ENCODE measurements around the gene GGNBP2.

Gene GGNBP2

DNA sequence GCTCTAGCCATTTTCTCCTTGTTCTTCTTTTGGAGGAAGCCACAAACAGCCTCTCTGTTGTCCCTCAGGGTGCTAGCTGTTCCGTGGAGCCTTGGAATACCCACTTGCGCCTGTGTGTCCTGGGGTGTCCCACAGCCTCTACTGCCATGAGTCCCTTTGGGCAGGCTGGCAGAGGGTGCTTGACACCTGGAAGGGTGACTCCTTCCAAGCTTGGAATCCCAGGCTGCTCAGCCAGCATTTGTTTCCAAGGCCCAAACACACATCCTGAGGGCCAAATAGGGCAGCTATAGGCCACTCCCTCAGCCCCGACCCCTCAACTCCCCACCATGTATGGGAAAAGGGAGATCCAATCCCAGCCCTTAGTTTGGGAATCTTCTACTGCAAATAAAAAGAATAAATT, 43.4 kb upstream of the GGNBP2 start:
- H3K4me3 ChIP-seq (ENCODE audit: control insufficient read depth in 1 of 7, extremely low read depth in 1 of 7, insufficient read depth in 4 of 7, low read depth in 2 of 7, low read length in 6 of 7): no peak overlapping the region
- H3K4me1 ChIP-seq (ENCODE audit: control extremely low read depth in 1 of 4, control insufficient read depth in 4 of 4, insufficient read depth in 4 of 4, low read length in 3 of 4): no peaks in the 10 kb centered on the region
- H3K27ac ChIP-seq (ENCODE audit: insufficient read depth in 1 of 2, low read depth in 1 of 2, low read length in 2 of 2, poor library complexity in 1 of 2, severe bottlenecking in 2 of 2): no peak overlapping the region
- H3K9me3 ChIP-seq (ENCODE audit: control extremely low read depth in 1 of 5, control insufficient read depth in 4 of 5, insufficient read depth in 2 of 5, low read depth in 1 of 5, low read length in 4 of 5): no peaks in the 10 kb centered on the region
- DNase-seq: no peak
- no peaks in the 10 kb centered on the region for H3K27me3 ChIP-seq (replicated peaks in 2 of 5; ENCODE audit: control insufficient read depth in 4 of 5, insufficient read depth in 5 of 5, low read length in 4 of 5)
- POLR2A ChIA-PET: no interaction called here
- WGBS (ENCODE audit: insufficient coverage): 100% methylated on average over 2 of the region's 3 CpGs
- CTCF ChIA-PET: no interaction called here
- peaks cover 4 to 81% (median 69%) of the 10 kb centered on the region in 4 experiments for H3K36me3 ChIP-seq (ENCODE audit: control insufficient read depth in 4 of 4, insufficient read depth in 4 of 4, low read length in 3 of 4)

DNA sequence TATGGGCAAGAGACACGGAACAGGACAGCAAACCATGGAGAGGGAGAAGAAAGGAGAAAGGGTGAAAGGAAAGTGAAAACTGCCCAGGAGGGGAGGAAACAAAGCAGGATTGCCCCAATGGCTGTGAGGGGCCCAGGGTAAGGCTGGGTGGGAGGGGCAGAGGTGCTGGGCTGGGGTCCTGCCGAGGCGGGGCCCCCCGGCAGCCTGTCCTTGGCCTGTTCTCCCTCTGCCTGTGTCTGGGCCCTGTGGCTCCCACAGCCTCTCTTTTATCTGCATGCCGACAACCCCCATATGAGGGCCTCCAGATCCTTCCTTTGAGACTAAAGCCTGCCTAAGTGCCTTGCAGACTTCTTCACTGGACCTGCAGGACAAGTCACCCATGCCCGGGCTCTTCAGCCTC, 42.8 kb upstream of the GGNBP2 start:
- POLR2A ChIA-PET: no interaction called here
- no peaks in the 10 kb centered on the region for H3K27me3 ChIP-seq (replicated peaks in 2 of 5; ENCODE audit: control insufficient read depth in 4 of 5, insufficient read depth in 5 of 5, low read length in 4 of 5)
- H3K36me3 ChIP-seq (ENCODE audit: control insufficient read depth in 4 of 4, insufficient read depth in 4 of 4, low read length in 3 of 4): peaks cover 2 to 82% (median 67%) of the 10 kb centered on the region in 4 experiments
- no peaks in the 10 kb centered on the region for H3K4me1 ChIP-seq (ENCODE audit: control extremely low read depth in 1 of 4, control insufficient read depth in 4 of 4, insufficient read depth in 4 of 4, low read length in 3 of 4)
- H3K27ac ChIP-seq (ENCODE audit: insufficient read depth in 1 of 2, low read depth in 1 of 2, low read length in 2 of 2, poor library complexity in 1 of 2, severe bottlenecking in 2 of 2): no peak overlapping the region
- no peaks in the 10 kb centered on the region for H3K9me3 ChIP-seq (ENCODE audit: control extremely low read depth in 1 of 5, control insufficient read depth in 4 of 5, insufficient read depth in 2 of 5, low read depth in 1 of 5, low read length in 4 of 5)
- DNase-seq: no peak
- no peak overlapping the region for H3K4me3 ChIP-seq (ENCODE audit: control insufficient read depth in 1 of 7, extremely low read depth in 1 of 7, insufficient read depth in 4 of 7, low read depth in 2 of 7, low read length in 6 of 7)
- 98% methylated on average over 6 of the region's 6 CpGs for WGBS (ENCODE audit: insufficient coverage)
- CTCF ChIA-PET: no interaction called here

DNA sequence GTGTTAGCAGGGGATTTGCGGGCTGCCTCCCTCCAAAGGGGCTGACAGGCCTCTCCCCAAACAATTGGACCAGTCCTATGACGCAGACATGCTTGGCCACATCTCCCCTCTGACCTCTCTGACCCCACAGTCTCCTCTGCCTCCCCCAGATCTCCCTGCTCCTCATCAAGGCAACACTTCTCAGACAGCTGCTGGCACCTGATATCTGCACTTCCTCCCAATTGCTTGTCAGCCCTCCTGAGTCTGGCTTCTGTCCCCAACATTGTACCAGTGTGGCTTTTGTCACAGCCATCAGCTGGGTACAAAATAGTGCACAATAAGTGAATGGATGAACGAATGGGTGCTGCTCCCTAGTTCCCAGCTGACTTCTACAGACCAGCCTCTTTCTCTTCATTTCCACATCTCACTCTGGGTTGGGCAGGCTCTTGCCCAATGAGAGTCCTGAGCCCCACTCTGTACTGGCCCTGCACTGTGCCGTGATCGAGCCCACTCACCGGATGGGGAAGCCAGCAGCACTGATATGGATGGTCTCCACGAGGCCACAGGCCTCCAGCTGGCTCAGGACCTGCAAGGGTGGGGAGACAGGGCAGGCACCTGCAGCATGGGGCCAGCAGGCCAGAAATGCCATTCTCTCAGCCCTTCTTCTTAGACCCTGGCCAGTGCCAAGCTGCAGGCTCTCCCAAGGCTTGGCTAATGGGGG, 41.1 kb upstream of the GGNBP2 start:
- ChIA-PET POLR2A (no interaction called here), CTCF (no interaction called here)
- H3K9me3 ChIP-seq (ENCODE audit: control extremely low read depth in 1 of 5, control insufficient read depth in 4 of 5, insufficient read depth in 2 of 5, low read depth in 1 of 5, low read length in 4 of 5): no peaks in the 10 kb centered on the region
- H3K4me1 ChIP-seq (ENCODE audit: control extremely low read depth in 1 of 4, control insufficient read depth in 4 of 4, insufficient read depth in 4 of 4, low read length in 3 of 4): no peaks in the 10 kb centered on the region
- H3K27me3 ChIP-seq (replicated peaks in 2 of 5; ENCODE audit: control insufficient read depth in 4 of 5, insufficient read depth in 5 of 5, low read length in 4 of 5): no peaks in the 10 kb centered on the region
- H3K4me3 ChIP-seq (ENCODE audit: control insufficient read depth in 1 of 7, extremely low read depth in 1 of 7, insufficient read depth in 4 of 7, low read depth in 2 of 7, low read length in 6 of 7): no peak overlapping the region
- DNase-seq: no peak
- WGBS (ENCODE audit: insufficient coverage): 98% methylated on average over 7 of the region's 7 CpGs
- no peak overlapping the region for H3K27ac ChIP-seq (ENCODE audit: insufficient read depth in 1 of 2, low read depth in 1 of 2, low read length in 2 of 2, poor library complexity in 1 of 2, severe bottlenecking in 2 of 2)
- H3K36me3 ChIP-seq (ENCODE audit: control insufficient read depth in 4 of 4, insufficient read depth in 4 of 4, low read length in 3 of 4): peaks cover 2 to 84% (median 59%) of the 10 kb centered on the region in 4 experiments

DNA sequence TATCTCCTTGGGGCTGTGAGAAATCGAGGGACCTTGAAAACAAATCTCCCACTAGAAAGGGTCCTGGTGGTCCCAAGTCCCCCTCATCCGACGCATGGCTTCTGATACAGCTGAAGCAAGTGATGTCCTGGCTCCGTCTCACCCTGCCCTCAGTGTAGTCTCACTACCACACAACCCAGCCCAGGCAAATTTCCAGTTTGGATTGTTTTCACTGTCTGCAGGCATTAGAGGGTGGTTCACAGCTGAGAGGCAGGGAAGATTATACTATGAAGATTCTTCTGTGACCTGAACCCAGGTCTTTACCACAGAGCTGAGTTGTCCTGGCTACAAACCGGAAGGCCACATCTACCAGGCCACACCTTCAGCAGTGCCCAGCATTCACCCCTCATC, 40.6 kb upstream of the GGNBP2 start:
- H3K4me3 ChIP-seq (ENCODE audit: control insufficient read depth in 1 of 7, extremely low read depth in 1 of 7, insufficient read depth in 4 of 7, low read depth in 2 of 7, low read length in 6 of 7): no peak overlapping the region
- peaks cover 2 to 84% (median 59%) of the 10 kb centered on the region in 4 experiments for H3K36me3 ChIP-seq (ENCODE audit: control insufficient read depth in 4 of 4, insufficient read depth in 4 of 4, low read length in 3 of 4)
- DNase-seq: no peak
- CTCF ChIA-PET: no interaction called here
- no peaks in the 10 kb centered on the region for H3K4me1 ChIP-seq (ENCODE audit: control extremely low read depth in 1 of 4, control insufficient read depth in 4 of 4, insufficient read depth in 4 of 4, low read length in 3 of 4)
- no peaks in the 10 kb centered on the region for H3K9me3 ChIP-seq (ENCODE audit: control extremely low read depth in 1 of 5, control insufficient read depth in 4 of 5, insufficient read depth in 2 of 5, low read depth in 1 of 5, low read length in 4 of 5)
- POLR2A ChIA-PET: no interaction called here
- WGBS (ENCODE audit: insufficient coverage): 100% methylated on average over 1 of the region's 5 CpGs
- no peaks in the 10 kb centered on the region for H3K27me3 ChIP-seq (replicated peaks in 2 of 5; ENCODE audit: control insufficient read depth in 4 of 5, insufficient read depth in 5 of 5, low read length in 4 of 5)
- no peak overlapping the region for H3K27ac ChIP-seq (ENCODE audit: insufficient read depth in 1 of 2, low read depth in 1 of 2, low read length in 2 of 2, poor library complexity in 1 of 2, severe bottlenecking in 2 of 2)

DNA sequence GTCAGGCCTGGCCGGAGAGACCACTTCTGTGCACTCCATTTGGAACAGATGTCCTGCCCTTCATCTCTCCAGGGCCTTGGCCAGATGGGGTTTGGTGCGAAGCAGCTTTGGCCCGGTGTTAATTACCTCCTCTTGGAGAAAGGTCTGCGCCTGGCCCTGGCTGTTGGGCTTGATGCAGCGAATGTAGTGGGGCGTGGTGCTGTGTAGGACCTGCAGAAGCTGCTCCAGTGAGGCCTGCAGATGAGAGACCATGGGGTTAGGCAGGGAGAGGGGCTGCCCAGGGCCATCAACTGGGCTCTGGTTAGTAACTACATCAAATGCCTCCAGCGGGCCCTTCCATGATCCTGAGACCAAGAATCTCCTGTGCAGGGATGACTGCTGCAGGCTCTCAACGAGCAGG, 39.5 kb upstream of the GGNBP2 start:
- POLR2A ChIA-PET: no interaction called here
- Histone ChIP-seq H3K9me3 (ENCODE audit: control extremely low read depth in 1 of 5, control insufficient read depth in 4 of 5, insufficient read depth in 2 of 5, low read depth in 1 of 5, low read length in 4 of 5) (no peaks in the 10 kb centered on the region), H3K4me3 (ENCODE audit: control insufficient read depth in 1 of 7, extremely low read depth in 1 of 7, insufficient read depth in 4 of 7, low read depth in 2 of 7, low read length in 6 of 7) (no peak overlapping the region), H3K27ac (ENCODE audit: insufficient read depth in 1 of 2, low read depth in 1 of 2, low read length in 2 of 2, poor library complexity in 1 of 2, severe bottlenecking in 2 of 2) (no peak overlapping the region), H3K27me3 (replicated peaks in 2 of 5; ENCODE audit: control insufficient read depth in 4 of 5, insufficient read depth in 5 of 5, low read length in 4 of 5) (no peaks in the 10 kb centered on the region), H3K4me1 (ENCODE audit: control extremely low read depth in 1 of 4, control insufficient read depth in 4 of 4, insufficient read depth in 4 of 4, low read length in 3 of 4) (no peaks in the 10 kb centered on the region), H3K36me3 (ENCODE audit: control insufficient read depth in 4 of 4, insufficient read depth in 4 of 4, low read length in 3 of 4) (peaks cover 2 to 93% (median 62%) of the 10 kb centered on the region in 4 experiments)
- WGBS (ENCODE audit: insufficient coverage): 95% methylated on average over 8 of the region's 8 CpGs
- no peak for DNase-seq
- CTCF ChIA-PET: no interaction called here

DNA sequence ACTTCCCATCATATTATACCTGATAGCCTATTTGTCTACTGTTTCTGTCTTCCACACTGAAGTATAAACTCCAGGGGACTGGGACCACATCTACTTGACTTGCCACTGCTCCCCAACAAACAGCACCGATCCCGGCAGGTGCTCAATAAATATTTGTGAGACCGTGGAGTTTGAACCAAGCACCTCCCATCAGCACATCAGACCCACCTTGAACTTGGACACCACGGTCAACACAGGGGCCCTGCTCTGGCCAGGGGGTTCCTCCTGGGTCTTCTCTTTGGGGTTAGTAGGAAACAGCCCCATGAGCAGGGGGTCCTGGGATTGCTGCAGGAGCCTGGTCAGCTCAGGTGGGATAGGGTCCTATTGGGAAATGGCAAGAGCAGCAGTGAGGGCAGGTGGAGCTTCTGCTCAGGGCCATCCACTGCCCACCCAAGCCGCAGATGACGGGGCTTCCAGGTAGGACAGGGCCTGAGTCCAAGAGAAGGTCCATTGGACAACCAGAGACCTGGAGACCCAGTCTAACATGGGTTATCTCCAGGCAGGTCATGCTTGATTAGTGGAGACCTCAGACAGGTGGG, 38.4 kb upstream of the GGNBP2 start:
- POLR2A ChIA-PET: no interaction called here

DNA sequence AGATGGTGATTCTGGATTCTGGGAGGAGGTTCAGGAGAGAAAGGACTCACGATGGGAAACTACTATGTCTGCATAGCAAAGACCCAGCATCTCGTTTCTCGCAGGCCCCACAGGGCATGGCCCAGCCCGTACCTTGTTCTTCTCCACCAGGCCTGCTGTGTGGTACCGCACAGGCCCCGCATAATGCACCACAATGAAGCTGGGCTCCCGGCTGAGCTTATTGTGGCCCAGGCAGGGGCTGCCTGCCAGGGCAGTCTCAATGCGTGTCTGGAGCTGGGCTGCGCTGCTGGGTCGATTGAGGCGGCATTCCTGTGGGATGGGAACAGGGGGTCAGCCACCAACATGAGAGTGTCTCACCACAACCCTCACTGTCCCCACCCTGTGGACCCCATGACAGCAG, 37.9 kb upstream of the GGNBP2 start:
- no peak for DNase-seq
- H3K4me1 ChIP-seq (ENCODE audit: control extremely low read depth in 1 of 4, control insufficient read depth in 4 of 4, insufficient read depth in 4 of 4, low read length in 3 of 4): no peaks in the 10 kb centered on the region
- H3K27me3 ChIP-seq (replicated peaks in 2 of 5; ENCODE audit: control insufficient read depth in 4 of 5, insufficient read depth in 5 of 5, low read length in 4 of 5): no peaks in the 10 kb centered on the region
- no peak overlapping the region for H3K27ac ChIP-seq (ENCODE audit: insufficient read depth in 1 of 2, low read depth in 1 of 2, low read length in 2 of 2, poor library complexity in 1 of 2, severe bottlenecking in 2 of 2)
- 100% methylated on average over 1 of the region's 11 CpGs for WGBS (ENCODE audit: insufficient coverage)
- POLR2A ChIA-PET: no interaction called here
- CTCF ChIA-PET: no interaction called here
- H3K9me3 ChIP-seq (ENCODE audit: control extremely low read depth in 1 of 5, control insufficient read depth in 4 of 5, insufficient read depth in 2 of 5, low read depth in 1 of 5, low read length in 4 of 5): no peaks in the 10 kb centered on the region
- H3K4me3 ChIP-seq (ENCODE audit: control insufficient read depth in 1 of 7, extremely low read depth in 1 of 7, insufficient read depth in 4 of 7, low read depth in 2 of 7, low read length in 6 of 7): no peak overlapping the region
- peaks cover 0 to 96% (median 64%) of the 10 kb centered on the region in 4 experiments for H3K36me3 ChIP-seq (ENCODE audit: control insufficient read depth in 4 of 4, insufficient read depth in 4 of 4, low read length in 3 of 4)

More for the DNA sequence above, 38.4 kb upstream of the GGNBP2 start:
- no peak overlapping the region for H3K4me3 ChIP-seq (ENCODE audit: control insufficient read depth in 1 of 7, extremely low read depth in 1 of 7, insufficient read depth in 4 of 7, low read depth in 2 of 7, low read length in 6 of 7)
- CTCF ChIA-PET: no interaction called here
- H3K4me1 ChIP-seq (ENCODE audit: control extremely low read depth in 1 of 4, control insufficient read depth in 4 of 4, insufficient read depth in 4 of 4, low read length in 3 of 4): no peaks in the 10 kb centered on the region
- 80% methylated on average over 6 of the region's 6 CpGs for WGBS (ENCODE audit: insufficient coverage)
- DNase-seq: no peak
- no peak overlapping the region for H3K27ac ChIP-seq (ENCODE audit: insufficient read depth in 1 of 2, low read depth in 1 of 2, low read length in 2 of 2, poor library complexity in 1 of 2, severe bottlenecking in 2 of 2)
- no peaks in the 10 kb centered on the region for H3K27me3 ChIP-seq (replicated peaks in 2 of 5; ENCODE audit: control insufficient read depth in 4 of 5, insufficient read depth in 5 of 5, low read length in 4 of 5)
- no peaks in the 10 kb centered on the region for H3K9me3 ChIP-seq (ENCODE audit: control extremely low read depth in 1 of 5, control insufficient read depth in 4 of 5, insufficient read depth in 2 of 5, low read depth in 1 of 5, low read length in 4 of 5)
- peaks cover 0 to 95% (median 63%) of the 10 kb centered on the region in 4 experiments for H3K36me3 ChIP-seq (ENCODE audit: control insufficient read depth in 4 of 4, insufficient read depth in 4 of 4, low read length in 3 of 4)
